GM12892 (cell line): ENCODE results near the gene SLC37A1.

Source experiments
- POLR2A ChIP-seq: IDR thresholded peaks from 2 replicates; pipeline ENCODE4 v1.6.1; 2011; ENCODE audit warnings: low read depth, low read length, control low read depth
- POLR2AphosphoS5 ChIP-seq: IDR thresholded peaks from 2 replicates; pipeline ENCODE4 v1.6.1; 2011; ENCODE audit warnings: low read depth, low read length, control low read depth

GRCh38 chr21:42585881-42586280 is 72.2 kb downstream of the SLC37A1 start:
- no peak for TF ChIP-seq POLR2AphosphoS5
- TF ChIP-seq POLR2A: no peak
